ENCODE data around the gene TRAPPC10. TPM values are rescaled to one million over a fixed set of nuclear protein-coding genes. Genes with fewer than 3 reads are reported as not detected.

TRAPPC10 gene
- total RNA-seq, 3 donors from 2014 or later (not counting 1 experiment from before 2014, with no cell fraction given), result 187 to 232 (median 213) TPM

GRCh38 chr21:44046734-44047133, 34.6 kb downstream of the TRAPPC10 start:
- no peak overlapping the region for H3K4me3 Mint-ChIP-seq
- intact Hi-C loops (cut with micrococcal nuclease), result no loop called here
- Histone ChIP-seq H3K27ac (ENCODE audit: low read length) (no peak overlapping the region), H3K27me3 (ENCODE audit: control insufficient read depth, insufficient read depth, low read length) (no peaks in the 10 kb centered on the region), H3K4me1 (ENCODE audit: control insufficient read depth, insufficient read depth, low read length) (peaks cover 18% of the 10 kb centered on the region), H3K36me3 (ENCODE audit: control insufficient read depth, insufficient read depth, low read length) (peaks cover 35% of the 10 kb centered on the region), H3K4me3 (ENCODE audit: low read length) (no peak overlapping the region), H3K9me3 (ENCODE audit: control insufficient read depth, insufficient read depth, low read length) (no peaks in the 10 kb centered on the region)
- H3K27me3 Mint-ChIP-seq (ENCODE audit: low read depth in 2 of 2), result no peaks in the 10 kb centered on the region
- DNase-seq, result no peak
- peaks cover 9% of the 10 kb centered on the region for H3K36me3 Mint-ChIP-seq
- H3K9me3 Mint-ChIP-seq, result no peaks in the 10 kb centered on the region
- TF ChIP-seq CTCF (IDR thresholded peaks at IDR 0.05), result no peak
- ATAC-seq, result no peak
- no peak overlapping the region for H3K27ac Mint-ChIP-seq
- peaks cover 46 to 58% of the 10 kb centered on the region in 2 donors for H3K4me1 Mint-ChIP-seq
- 95% methylated on average over 15 of the region's 18 CpGs for WGBS (ENCODE audit: insufficient coverage)

- H3K36me3 Mint-ChIP-seq, result peaks cover 9% of the 10 kb centered on the region
- no peaks in the 10 kb centered on the region for H3K9me3 Mint-ChIP-seq
- no peaks in the 10 kb centered on the region for H3K9me3 ChIP-seq (ENCODE audit: control insufficient read depth, insufficient read depth, low read length)
- no peak overlapping the region for H3K4me3 ChIP-seq (ENCODE audit: low read length)
- no peak for TF ChIP-seq CTCF (IDR thresholded peaks at IDR 0.05)
- peaks cover 59 to 67% of the 10 kb centered on the region in 2 donors for H3K4me1 Mint-ChIP-seq
- H3K27me3 Mint-ChIP-seq (ENCODE audit: low read depth in 2 of 2), result no peaks in the 10 kb centered on the region
- no peaks in the 10 kb centered on the region for H3K27me3 ChIP-seq (ENCODE audit: control insufficient read depth, insufficient read depth, low read length)
- no peak overlapping the region for H3K27ac ChIP-seq (ENCODE audit: low read length)
- H3K4me3 Mint-ChIP-seq, result no peak overlapping the region
- WGBS (ENCODE audit: insufficient coverage), result 93% methylated on average over 7 of the region's 7 CpGs
- no peak for ATAC-seq
- peaks cover 40% of the 10 kb centered on the region for H3K36me3 ChIP-seq (ENCODE audit: control insufficient read depth, insufficient read depth, low read length)
- intact Hi-C loops (cut with micrococcal nuclease), result no loop called here
- DNase-seq, result peak in 1 of 2 donors; percentile 10
- H3K27ac Mint-ChIP-seq, result peak overlapping the region; percentile 72 to 86
- peaks cover 23% of the 10 kb centered on the region for H3K4me1 ChIP-seq (ENCODE audit: control insufficient read depth, insufficient read depth, low read length)
Observed at GRCh38 chr21:44047996-44048560, 36.0 kb downstream of the TRAPPC10 start.

GRCh38 chr21:44049182-44049581, 37.1 kb downstream of the TRAPPC10 start:
- Mint-ChIP-seq H3K27me3 (ENCODE audit: low read depth in 2 of 2) (no peaks in the 10 kb centered on the region), H3K4me3 (no peak overlapping the region), H3K9me3 (no peaks in the 10 kb centered on the region), H3K36me3 (peaks cover 9% of the 10 kb centered on the region), H3K27ac (peak overlapping the region; percentile 72 to 86), H3K4me1 (peaks cover 57 to 65% of the 10 kb centered on the region in 2 donors)
- Histone ChIP-seq H3K9me3 (ENCODE audit: control insufficient read depth, insufficient read depth, low read length) (no peaks in the 10 kb centered on the region), H3K4me1 (ENCODE audit: control insufficient read depth, insufficient read depth, low read length) (peaks cover 20% of the 10 kb centered on the region), H3K27me3 (ENCODE audit: control insufficient read depth, insufficient read depth, low read length) (no peaks in the 10 kb centered on the region), H3K36me3 (ENCODE audit: control insufficient read depth, insufficient read depth, low read length) (peaks cover 47% of the 10 kb centered on the region), H3K27ac (ENCODE audit: low read length) (no peak overlapping the region), H3K4me3 (ENCODE audit: low read length) (no peak overlapping the region)
- 85% methylated on average over 5 of the region's 5 CpGs for WGBS (ENCODE audit: insufficient coverage)
- intact Hi-C loops (cut with micrococcal nuclease), result no loop called here
- ATAC-seq, result peak in 1 of 3 donors; percentile 4
- no peak for DNase-seq
- TF ChIP-seq CTCF (IDR thresholded peaks at IDR 0.05), result no peak

- no peaks in the 10 kb centered on the region for H3K27me3 Mint-ChIP-seq (ENCODE audit: low read depth in 2 of 2)
- 100% methylated on average over 3 of the region's 3 CpGs for WGBS (ENCODE audit: insufficient coverage)
Observed at GRCh38 chr21:44049606-44050005, 37.5 kb downstream of the TRAPPC10 start.

More at GRCh38 chr21:44049606-44050005, 37.5 kb downstream of the TRAPPC10 start:
- H3K36me3 Mint-ChIP-seq, result peaks cover 9% of the 10 kb centered on the region
- H3K9me3 ChIP-seq (ENCODE audit: control insufficient read depth, insufficient read depth, low read length), result no peaks in the 10 kb centered on the region
- no peak overlapping the region for H3K4me3 ChIP-seq (ENCODE audit: low read length)
- peaks cover 48% of the 10 kb centered on the region for H3K36me3 ChIP-seq (ENCODE audit: control insufficient read depth, insufficient read depth, low read length)
- H3K27me3 ChIP-seq (ENCODE audit: control insufficient read depth, insufficient read depth, low read length), result no peaks in the 10 kb centered on the region
- H3K27ac ChIP-seq (ENCODE audit: low read length), result no peak overlapping the region
- no peaks in the 10 kb centered on the region for H3K9me3 Mint-ChIP-seq
- intact Hi-C loops (cut with micrococcal nuclease), result loop anchor here (10.0 kb wide), 1 partner anchor 55 kb away; no protein-coding TSS in a partner anchor
- TF ChIP-seq CTCF (IDR thresholded peaks at IDR 0.05), result no peak
- peak overlapping the region; percentile 72 to 86 for H3K27ac Mint-ChIP-seq
- H3K4me1 Mint-ChIP-seq, result peaks cover 58 to 69% of the 10 kb centered on the region in 2 donors
- no peak overlapping the region for H3K4me3 Mint-ChIP-seq
- DNase-seq (no peak), ATAC-seq (peak in 1 of 3 donors; percentile 13)
- H3K4me1 ChIP-seq (ENCODE audit: control insufficient read depth, insufficient read depth, low read length), result peaks cover 20% of the 10 kb centered on the region
